Superior temporal gyrus (tissue), 1 donor: ENCODE results near the gene SELENBP1.

Experiments
- DNase-seq: peaks from one replicate; pipeline ENCODE4 v3.0.0-alpha.2; 2016; ENCODE audit errors: extremely low spot score

SELENBP1 gene

DNA sequence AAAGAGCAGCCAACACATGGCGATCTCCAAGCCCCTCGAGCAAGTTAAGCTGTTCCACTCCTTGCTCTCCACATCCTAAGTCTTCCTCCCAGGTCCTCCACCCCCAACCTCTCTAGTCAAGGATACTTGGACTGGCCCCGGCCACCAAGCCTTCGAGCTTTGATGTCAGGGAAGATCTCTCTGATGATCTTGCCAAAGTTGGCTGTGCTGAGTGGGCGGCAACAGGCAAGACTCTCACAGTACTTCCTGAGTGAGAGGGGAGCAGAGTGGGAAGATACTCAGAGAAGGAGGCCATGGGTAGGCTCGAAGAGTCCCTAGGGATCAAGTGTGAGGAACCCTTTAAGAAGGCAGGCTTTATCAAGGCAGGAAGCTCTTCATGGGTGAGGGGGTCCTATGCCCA lies 28.2 kb downstream of the SELENBP1 start:
- no peak for DNase-seq

DNA sequence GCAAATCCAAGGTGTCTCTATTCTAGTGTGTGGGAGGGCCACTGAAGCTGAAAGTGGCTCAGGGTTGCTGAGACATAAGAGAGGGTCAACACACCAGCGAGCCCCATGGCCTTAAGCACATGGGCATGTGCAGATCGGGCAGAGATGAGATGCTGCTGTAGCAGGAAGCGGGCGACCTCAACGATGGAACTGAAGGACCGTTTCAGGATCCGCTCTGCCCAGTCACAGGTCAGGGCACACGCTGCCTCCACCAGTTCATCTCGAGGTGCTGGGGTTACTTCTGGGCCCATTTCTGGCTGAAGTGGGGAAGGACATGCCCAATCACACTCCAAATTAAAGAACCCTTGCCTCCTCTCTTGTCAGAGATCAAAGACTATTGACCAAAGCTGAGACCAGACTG lies 28.9 kb downstream of the SELENBP1 start:
- no peak for DNase-seq

DNA sequence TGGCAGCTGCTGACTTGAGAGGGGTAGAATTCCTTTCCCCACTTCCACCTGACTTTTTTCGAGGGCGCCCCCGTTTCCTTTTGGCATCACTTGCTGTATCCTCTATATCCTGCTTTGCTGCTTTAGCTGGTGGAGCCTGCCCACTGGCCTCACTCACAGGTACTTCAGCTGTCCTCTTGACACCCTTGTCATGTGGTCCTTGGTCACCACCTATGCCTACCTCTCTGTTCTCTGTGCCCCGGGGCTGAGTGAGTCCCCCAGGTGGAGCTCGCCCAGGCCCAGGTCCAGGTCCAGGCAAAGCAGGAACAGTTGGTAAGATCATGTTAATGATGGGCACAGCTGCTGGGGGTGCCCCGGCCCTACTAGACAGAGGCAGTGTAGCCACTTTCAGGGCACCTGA lies 29.9 kb downstream of the SELENBP1 start:
- no peak for DNase-seq

- no peak for DNase-seq
Observed at GRCh38 chr1:151342021-151342420, 30.5 kb downstream of the SELENBP1 start.

DNA sequence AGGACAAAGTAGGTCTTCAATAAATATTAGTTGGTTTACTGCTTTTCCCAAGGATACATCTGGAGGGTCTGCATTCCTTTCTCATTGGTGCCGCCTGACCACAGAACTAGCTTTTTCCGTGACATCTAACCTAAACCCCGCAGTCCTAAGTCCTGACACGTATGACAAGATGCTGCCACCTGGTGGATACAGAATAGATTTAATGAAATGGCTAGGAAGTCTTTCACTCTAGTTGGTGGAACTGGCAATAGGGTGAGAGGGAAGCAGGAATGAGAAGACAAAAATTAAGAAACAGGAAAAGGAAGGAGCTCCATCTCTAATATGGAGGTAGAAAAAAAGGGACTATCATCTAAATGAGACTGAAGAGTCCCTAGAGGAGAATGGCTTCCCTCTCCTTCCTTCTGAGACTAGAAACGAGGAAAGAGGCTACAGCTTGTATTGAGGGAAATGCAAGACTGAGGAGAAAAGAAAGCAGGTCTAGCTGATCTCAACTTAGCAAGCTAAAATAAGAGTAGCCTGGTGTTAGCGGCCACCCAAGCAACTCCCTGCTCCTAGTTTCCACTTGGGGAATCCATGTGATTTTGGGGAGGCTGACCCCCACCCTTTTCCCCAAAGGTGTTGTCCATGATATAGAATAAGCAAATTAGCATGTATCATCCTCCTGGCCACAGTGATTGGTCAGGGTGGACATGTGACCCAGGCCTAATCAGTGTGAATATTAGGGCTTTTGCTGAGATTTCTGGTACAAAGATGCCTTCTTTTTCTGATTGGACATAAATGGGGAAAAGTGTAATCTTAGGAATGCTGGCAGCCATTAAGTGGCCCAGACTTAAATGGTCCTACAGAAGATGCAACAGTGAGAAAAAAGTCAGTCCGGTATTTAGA lies 31.4 kb downstream of the SELENBP1 start:
- peak; percentile 98 for DNase-seq

GRCh38 chr1:151336556-151336955 lies 35.9 kb downstream of the SELENBP1 start:
- DNase-seq = no peak

DNA sequence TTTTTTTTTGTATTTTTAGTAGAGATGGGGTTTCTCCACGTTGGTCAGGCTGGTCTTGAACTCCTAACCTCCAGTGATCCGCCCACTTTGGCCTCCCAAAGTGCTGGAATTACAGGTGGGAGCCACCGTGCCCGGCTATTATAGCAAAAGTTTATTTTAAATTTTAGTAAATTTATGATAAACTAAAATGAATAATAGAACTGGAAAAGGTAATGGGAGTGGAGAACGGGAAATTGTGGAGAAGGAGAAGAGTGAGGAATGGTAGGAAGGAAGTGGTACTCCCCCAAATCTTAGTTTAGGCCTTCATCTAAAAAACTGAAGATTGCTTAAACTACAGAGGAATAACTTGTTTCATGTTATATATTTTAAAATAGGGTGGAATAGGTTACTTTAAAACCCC lies 37.7 kb downstream of the SELENBP1 start:
- DNase-seq = no peak

DNA sequence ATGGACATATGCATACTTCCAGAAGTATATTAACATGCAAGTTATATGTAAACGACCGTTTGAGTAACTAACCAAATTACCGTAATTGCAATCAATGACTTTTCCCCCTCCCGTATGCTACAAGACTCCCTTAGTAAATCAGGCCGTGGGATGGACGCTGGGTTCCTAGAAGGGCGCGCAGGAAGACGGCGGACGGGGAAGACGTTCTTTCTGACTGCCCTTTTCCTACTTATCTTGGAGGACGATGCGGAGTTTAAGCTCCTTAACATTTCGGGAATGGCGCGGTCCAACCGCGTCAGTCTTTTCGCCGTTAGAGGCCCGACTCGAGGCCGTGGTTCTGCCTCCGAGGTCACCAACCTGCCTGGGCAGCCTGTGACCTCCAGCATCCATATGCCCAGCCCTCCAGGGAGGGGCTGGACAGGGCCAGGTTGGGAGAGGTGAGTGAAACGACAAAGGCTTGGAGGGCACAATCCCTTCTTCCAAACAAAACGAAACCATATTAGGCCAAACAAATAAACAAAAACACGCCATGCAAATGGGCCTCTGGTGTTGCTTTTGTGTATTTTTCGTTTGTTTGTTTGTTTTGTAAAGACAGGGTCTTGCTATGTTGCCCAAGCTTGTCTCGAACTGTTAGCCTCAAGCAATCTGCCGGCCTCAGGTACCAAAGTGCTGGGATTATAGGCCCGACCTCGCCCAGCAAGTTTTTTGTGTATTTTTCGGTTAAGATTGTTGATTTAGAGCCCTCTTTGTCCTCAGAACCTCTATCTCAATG lies 44.4 kb downstream of the SELENBP1 start:
- DNase-seq = no peak

DNA sequence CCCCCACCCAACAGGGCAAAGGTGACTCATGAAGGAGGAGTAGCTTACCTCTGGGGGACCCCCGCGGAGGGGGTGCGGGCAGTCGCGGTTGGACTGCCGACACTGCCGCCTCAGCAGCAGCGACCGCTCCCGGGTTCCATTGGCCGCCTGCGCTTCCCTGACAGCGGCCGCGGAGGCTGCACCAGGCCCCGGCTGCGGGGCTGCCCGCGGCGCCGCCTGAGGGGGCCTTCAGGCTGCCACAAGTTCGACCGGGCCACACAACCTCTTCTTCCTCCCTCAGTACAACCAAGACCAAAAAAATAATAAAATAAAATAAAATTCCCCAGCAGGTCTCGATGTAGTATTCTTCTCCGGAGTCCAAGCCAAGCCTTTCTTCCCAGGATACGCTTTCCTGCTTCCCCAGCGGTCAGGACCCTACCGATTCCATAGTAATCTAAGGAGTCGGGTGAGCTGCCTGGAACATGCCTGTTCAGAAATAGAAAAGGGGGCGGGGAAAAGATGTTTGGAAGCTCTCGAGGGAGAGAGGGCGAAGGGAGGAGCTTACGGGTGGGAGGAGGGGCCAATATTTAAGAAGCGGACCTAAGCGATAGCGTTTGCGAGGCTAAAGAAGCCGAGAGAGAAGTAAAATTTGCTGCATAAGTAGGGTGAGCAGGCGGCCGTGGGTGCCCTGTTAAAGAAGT lies 45.1 kb downstream of the SELENBP1 start, which contains the start of gene PI4KB:
PI4KB (minus strand) TSS at position 194 of the 680 bp plus-strand sequence. CDS start 10,935 bp downstream, outside the sequence.
- DNase-seq = peak; percentile 98

DNA sequence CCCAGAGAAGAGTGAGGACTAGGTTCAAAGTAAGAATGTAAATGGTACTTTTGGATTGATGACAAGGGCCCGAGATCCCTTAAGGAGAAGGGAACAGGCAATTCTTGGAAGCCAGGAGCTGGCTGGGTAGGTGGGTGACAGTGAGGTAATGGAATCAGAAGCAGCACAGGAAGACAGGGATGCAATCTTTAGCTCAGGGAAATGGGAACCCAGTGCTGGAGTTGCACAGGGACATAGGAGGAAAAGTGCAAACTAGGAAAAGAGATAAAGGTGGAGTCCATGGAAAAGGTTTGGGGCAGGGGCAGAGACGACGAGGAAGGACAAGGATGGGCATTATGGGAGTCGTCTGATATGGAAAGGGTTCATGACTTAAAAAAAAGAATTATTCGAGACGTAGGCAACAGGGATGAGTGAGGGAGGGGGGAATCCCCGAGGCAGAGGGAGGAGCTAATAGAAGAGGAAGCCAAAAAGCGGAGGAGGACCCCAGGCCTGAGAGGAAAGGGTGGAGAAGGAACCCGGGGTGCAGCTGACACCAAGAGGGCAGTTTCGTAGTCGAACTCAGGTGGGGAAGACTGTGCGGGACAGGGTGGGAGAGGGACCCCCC lies 45.8 kb downstream of the SELENBP1 start:
- DNase-seq = peak; percentile 50

DNA sequence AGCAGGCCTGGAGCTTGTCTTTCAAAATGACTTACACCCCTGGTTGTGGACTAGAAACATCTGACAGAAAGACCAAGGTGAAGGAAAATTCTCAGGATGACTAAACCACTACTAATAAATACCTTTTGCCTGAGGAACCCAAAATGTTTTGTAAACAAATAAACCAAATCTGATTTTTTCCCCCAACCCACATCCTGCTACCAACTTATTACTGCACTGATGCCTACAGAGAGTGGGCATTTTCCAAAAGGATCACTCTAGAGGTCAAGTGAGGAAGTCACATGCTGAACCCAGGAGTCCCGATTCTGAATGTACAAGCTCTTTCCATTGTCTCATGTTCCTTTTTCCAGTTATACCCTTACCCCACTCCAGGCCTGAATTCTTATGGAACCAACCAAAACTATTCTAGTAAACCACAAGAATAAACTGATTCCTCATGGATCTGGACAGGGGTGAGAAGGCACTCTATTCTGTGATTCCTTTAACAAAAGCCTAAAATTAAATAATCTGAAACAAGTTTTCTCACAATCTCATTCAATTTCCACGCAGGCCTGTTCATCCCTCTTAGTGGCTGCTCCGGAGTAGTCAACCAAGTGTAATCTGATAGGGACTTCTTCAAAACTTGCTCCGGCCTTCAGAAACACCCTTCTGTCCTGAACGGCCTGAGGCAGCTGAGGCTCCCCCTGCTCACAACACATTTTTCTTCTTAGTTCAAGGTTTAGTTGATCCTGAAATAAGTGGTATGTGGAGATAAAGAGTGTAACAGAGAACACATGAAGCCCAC lies 46.7 kb downstream of the SELENBP1 start:
- DNase-seq = no peak

DNA sequence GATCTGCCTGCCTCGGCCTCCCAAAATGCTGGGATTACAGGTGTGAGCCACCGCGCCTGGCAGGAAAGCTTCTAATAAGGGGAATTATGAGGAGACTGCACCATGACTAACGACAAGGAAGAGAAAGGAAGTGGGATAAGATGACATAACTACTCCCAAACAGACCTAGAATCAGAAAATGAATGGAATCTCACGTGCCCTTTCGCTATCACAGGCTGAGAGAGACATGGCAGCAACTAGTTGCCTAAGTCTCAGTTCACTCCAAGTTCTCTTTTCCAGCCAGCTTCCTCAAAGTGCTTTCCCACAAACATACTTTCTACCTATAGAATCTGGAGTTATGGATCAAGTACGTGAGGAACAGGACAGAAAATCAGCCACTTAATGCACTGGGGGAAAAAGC lies 47.3 kb downstream of the SELENBP1 start:
- no peak for DNase-seq

DNA sequence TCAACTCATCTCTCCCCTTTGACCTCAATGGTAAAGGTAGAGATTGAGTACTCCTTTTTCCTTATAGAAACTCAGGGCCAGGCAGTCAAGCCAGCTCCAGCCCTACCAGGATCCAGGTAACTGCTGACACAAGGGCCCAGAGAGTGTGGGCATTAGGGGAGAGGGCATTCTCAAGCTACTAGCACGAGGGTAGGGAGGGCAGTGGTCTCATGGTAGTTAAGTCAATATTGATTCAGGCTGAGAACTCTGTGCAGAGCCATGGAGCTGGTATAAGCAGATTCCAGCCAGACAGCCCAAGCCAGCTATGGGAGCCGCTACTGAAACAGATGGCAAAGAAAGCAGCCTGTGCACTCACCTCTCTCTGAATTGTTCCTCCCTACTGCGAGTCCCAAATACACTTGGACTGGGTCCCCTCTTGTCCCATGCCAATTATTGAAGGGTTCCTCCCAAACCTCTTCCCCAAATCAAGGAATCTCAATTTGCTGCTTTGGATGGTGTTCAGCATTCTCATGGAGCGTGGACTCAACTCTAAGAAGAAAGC lies 48.0 kb downstream of the SELENBP1 start:
- DNase-seq = no peak

GRCh38 chr1:151318975-151319374 lies 53.5 kb downstream of the SELENBP1 start:
- DNase-seq = no peak

- no peak for DNase-seq
Observed at GRCh38 chr1:151315565-151316235, 56.8 kb downstream of the SELENBP1 start.
